Activated naive CD8-positive, alpha-beta T cell (primary cell): ENCODE measurements around the gene MED13L.

Source experiments
- H3K27ac Mint-ChIP-seq: one replicate; pipeline ENCODE4 v1.8.0; 2021; ENCODE audit warnings: mixed read lengths
- H3K27me3 Mint-ChIP-seq: one replicate; pipeline ENCODE4 v1.8.0; 2021; ENCODE audit warnings: mixed read lengths
- H3K36me3 Mint-ChIP-seq: one replicate; pipeline ENCODE4 v1.8.0; 2021; ENCODE audit warnings: mixed read lengths
- H3K4me1 Mint-ChIP-seq: one replicate; pipeline ENCODE4 v1.8.0; 2021; ENCODE audit warnings: low read depth, mixed read lengths
- H3K4me3 Mint-ChIP-seq: one replicate; pipeline ENCODE4 v1.8.0; 2021; ENCODE audit warnings: mild to moderate bottlenecking, mixed read lengths
- H3K9me3 Mint-ChIP-seq: one replicate; pipeline ENCODE4 v1.8.0; 2021; ENCODE audit warnings: low read depth, mixed read lengths

Gene MED13L

GRCh38 chr12:116162071-116162470, 115.4 kb downstream of the MED13L start:
- Mint-ChIP-seq H3K27me3 (no peaks in the 10 kb centered on the region), H3K9me3 (no peaks in the 10 kb centered on the region), H3K27ac (no peak overlapping the region), H3K4me1 (peaks cover 68% of the 10 kb centered on the region), H3K4me3 (no peak overlapping the region), H3K36me3 (no peaks in the 10 kb centered on the region)

GRCh38 chr12:116161588-116161987, 115.9 kb downstream of the MED13L start:
- H3K27ac Mint-ChIP-seq, result no peak overlapping the region
- H3K36me3 Mint-ChIP-seq, result no peaks in the 10 kb centered on the region
- H3K27me3 Mint-ChIP-seq, result no peaks in the 10 kb centered on the region
- H3K4me3 Mint-ChIP-seq, result no peak overlapping the region
- peaks cover 71% of the 10 kb centered on the region for H3K4me1 Mint-ChIP-seq
- H3K9me3 Mint-ChIP-seq, result no peaks in the 10 kb centered on the region

- Mint-ChIP-seq H3K4me1 (peaks cover 68% of the 10 kb centered on the region), H3K9me3 (no peaks in the 10 kb centered on the region), H3K4me3 (no peak overlapping the region), H3K27ac (no peak overlapping the region), H3K27me3 (no peaks in the 10 kb centered on the region), H3K36me3 (no peaks in the 10 kb centered on the region)
Measured at GRCh38 chr12:116160883-116161458, 116.5 kb downstream of the MED13L start.

DNA sequence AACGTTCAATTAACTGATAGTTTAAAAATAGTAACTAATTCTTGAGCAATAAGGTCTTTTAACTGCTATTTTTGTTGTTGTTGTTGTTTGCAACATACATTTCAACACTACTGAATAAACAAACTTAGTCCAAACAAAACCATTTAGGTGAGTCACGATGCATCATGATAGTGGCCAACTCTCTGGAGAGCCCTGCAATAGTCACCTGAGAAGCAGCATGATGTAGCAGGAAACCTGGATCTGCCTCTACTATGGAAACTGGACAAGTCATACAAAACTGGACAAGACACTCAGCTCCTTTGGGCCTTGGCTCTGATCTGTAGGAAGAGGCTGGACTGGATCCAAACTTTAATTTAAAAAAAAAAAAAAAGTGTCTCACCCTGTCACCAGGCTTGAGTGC, 117.3 kb downstream of the MED13L start:
- H3K4me1 Mint-ChIP-seq, result peaks cover 61% of the 10 kb centered on the region
- no peaks in the 10 kb centered on the region for H3K9me3 Mint-ChIP-seq
- no peak overlapping the region for H3K27ac Mint-ChIP-seq
- H3K4me3 Mint-ChIP-seq, result no peak overlapping the region
- H3K27me3 Mint-ChIP-seq, result no peaks in the 10 kb centered on the region
- H3K36me3 Mint-ChIP-seq, result no peaks in the 10 kb centered on the region

DNA sequence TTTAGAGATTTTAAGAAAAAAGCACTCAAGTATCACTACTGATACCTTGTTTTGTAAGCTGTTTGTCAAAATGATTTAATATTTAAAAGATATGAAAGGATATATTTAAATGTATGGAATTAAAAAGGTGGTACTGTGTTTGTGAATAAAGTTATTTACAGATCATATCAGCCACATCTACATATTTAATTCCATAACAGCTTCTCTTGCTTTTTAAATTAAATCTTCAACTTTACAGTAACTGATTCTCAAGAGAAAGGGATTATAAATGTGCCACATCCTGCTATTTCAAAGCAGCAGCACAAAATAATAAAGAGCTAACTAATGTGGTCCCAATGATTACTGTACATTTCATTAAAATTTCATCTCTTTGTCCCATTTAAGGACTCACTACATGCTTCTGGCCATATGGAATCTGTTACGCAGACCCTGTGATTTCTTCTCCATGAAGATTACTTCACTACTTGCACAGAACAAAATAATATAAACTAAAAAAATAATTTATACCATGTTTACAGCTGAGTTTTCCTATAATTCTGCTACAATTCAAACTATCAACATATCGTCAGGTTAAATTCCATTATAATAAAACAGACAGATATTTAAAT, 117.8 kb downstream of the MED13L start:
- no peaks in the 10 kb centered on the region for H3K36me3 Mint-ChIP-seq
- no peak overlapping the region for H3K4me3 Mint-ChIP-seq
- H3K9me3 Mint-ChIP-seq, result no peaks in the 10 kb centered on the region
- H3K27me3 Mint-ChIP-seq, result no peaks in the 10 kb centered on the region
- H3K27ac Mint-ChIP-seq, result no peak overlapping the region
- peaks cover 56% of the 10 kb centered on the region for H3K4me1 Mint-ChIP-seq

GRCh38 chr12:116159175-116159574, 118.3 kb downstream of the MED13L start:
- H3K27ac Mint-ChIP-seq, result no peak overlapping the region
- no peaks in the 10 kb centered on the region for H3K9me3 Mint-ChIP-seq
- H3K36me3 Mint-ChIP-seq, result no peaks in the 10 kb centered on the region
- H3K27me3 Mint-ChIP-seq, result no peaks in the 10 kb centered on the region
- peaks cover 54% of the 10 kb centered on the region for H3K4me1 Mint-ChIP-seq
- no peak overlapping the region for H3K4me3 Mint-ChIP-seq

DNA sequence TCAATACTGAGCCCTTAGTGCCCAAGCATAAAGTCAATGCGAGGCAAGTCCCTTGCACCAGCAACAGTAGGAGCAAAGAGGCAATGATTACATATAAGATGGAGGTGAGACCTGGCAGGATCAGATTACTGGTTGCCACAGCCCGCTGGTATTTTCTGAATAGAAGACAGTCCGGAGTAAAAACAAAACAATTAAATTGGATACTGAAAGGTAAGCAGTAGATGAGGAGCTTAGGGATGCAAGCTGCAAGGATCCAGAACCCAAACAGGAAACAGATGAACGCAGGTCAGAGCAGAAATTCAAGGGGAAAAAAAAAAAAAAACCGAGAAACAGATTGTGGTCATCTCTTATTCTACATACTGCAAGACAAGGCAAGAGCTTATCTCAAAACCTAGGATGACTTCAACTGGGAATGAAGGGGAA, 119.6 kb downstream of the MED13L start:
- H3K9me3 Mint-ChIP-seq, result no peaks in the 10 kb centered on the region
- no peaks in the 10 kb centered on the region for H3K36me3 Mint-ChIP-seq
- H3K4me1 Mint-ChIP-seq, result peaks cover 59% of the 10 kb centered on the region
- H3K4me3 Mint-ChIP-seq, result no peak overlapping the region
- H3K27me3 Mint-ChIP-seq, result no peaks in the 10 kb centered on the region
- H3K27ac Mint-ChIP-seq, result no peak overlapping the region

DNA sequence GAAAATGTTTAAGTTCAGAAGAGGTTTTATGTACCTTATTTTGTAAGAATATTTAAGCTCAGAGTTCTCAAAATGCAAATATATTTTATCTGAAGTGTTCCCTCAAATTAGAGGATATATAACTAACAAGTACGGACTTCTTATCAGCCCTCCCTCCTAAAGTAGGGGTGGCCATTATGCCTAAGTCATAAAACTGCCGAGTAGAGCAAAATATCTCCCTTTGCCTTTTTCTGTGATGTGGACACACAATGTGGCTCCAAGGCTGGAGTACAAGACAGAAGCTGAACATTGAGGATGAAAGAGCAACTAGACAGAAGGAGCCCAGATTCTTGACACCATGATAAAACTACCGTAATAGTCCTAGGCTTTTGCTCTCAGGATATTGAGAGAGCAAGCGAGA, 120.9 kb downstream of the MED13L start:
- H3K4me1 Mint-ChIP-seq, result peaks cover 60% of the 10 kb centered on the region
- no peaks in the 10 kb centered on the region for H3K9me3 Mint-ChIP-seq
- H3K27me3 Mint-ChIP-seq, result no peaks in the 10 kb centered on the region
- no peaks in the 10 kb centered on the region for H3K36me3 Mint-ChIP-seq
- no peak overlapping the region for H3K4me3 Mint-ChIP-seq
- H3K27ac Mint-ChIP-seq, result no peak overlapping the region

DNA sequence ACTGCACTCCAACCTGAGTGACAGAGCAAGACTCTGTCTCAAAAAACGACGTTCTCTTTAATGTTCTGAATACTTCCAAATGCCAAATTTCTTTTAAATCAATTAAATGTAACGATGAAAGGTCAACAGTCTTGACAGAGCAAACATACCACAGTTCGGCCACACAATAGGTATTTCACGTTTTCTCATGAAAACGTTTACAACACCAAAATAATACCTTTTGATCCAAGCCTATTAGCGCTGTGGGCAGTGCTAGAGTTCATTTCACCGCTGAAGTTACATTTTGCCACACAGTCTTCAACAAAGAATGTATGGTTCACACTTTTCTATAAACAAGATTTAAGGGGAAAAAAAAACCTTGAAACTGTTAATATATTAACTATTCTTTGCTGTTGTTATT, 122.1 kb downstream of the MED13L start:
- Mint-ChIP-seq H3K27ac (no peak overlapping the region), H3K9me3 (no peaks in the 10 kb centered on the region), H3K36me3 (no peaks in the 10 kb centered on the region), H3K4me1 (peaks cover 63% of the 10 kb centered on the region), H3K4me3 (no peak overlapping the region), H3K27me3 (no peaks in the 10 kb centered on the region)

GRCh38 chr12:116153983-116154382, 123.5 kb downstream of the MED13L start:
- H3K27me3 Mint-ChIP-seq, result no peaks in the 10 kb centered on the region
- H3K36me3 Mint-ChIP-seq, result no peaks in the 10 kb centered on the region
- H3K27ac Mint-ChIP-seq, result no peak overlapping the region
- H3K4me3 Mint-ChIP-seq, result no peak overlapping the region
- H3K9me3 Mint-ChIP-seq, result no peaks in the 10 kb centered on the region
- peaks cover 70% of the 10 kb centered on the region for H3K4me1 Mint-ChIP-seq

- Mint-ChIP-seq H3K27ac (no peak overlapping the region), H3K9me3 (no peaks in the 10 kb centered on the region), H3K36me3 (no peaks in the 10 kb centered on the region), H3K4me3 (no peak overlapping the region), H3K4me1 (peaks cover 69% of the 10 kb centered on the region), H3K27me3 (no peaks in the 10 kb centered on the region)
Measured at GRCh38 chr12:116153113-116153512, 124.4 kb downstream of the MED13L start.

DNA sequence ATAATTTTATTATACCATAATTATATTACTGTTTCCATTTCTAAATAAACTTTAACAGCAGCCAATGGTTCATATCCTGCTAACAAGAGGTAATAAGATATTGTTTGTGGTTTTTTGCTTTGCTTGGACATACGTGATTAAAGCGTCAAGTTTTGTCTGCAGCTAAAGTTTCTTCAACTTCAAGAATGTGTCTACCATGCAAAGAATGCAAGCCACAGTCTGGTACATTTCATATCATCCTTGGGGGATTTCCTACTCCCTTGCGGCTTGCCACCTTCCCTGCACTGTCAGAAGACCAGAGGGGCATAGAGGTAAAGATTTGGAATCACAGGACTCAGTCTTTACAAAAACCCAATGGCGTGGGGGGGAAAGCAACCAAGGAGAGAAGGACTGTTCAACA, 125.2 kb downstream of the MED13L start:
- H3K4me1 Mint-ChIP-seq, result peaks cover 60% of the 10 kb centered on the region
- H3K9me3 Mint-ChIP-seq, result no peaks in the 10 kb centered on the region
- H3K4me3 Mint-ChIP-seq, result no peak overlapping the region
- H3K36me3 Mint-ChIP-seq, result no peaks in the 10 kb centered on the region
- H3K27ac Mint-ChIP-seq, result no peak overlapping the region
- H3K27me3 Mint-ChIP-seq, result no peaks in the 10 kb centered on the region

DNA sequence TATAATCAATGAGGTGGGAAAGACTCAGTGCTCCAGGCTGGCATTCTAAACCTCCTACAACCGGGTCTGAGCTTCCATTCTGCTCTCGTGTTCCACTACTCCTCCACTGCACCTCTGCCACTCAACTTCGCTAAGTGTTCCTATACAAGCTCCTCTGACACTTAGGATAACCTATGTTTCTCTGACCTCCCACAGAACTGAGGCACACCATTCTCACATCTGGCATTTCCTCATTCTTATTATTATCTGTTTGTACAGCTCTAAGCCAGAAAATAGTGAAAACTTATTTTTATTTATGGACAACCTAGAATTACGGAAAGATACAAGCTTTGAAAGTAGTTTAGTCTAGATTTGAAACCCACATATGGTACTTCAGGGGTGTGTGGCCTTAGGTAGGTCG, 127.0 kb downstream of the MED13L start:
- no peaks in the 10 kb centered on the region for H3K9me3 Mint-ChIP-seq
- H3K4me1 Mint-ChIP-seq, result peaks cover 54% of the 10 kb centered on the region
- no peaks in the 10 kb centered on the region for H3K36me3 Mint-ChIP-seq
- H3K27me3 Mint-ChIP-seq, result no peaks in the 10 kb centered on the region
- H3K4me3 Mint-ChIP-seq, result no peak overlapping the region
- H3K27ac Mint-ChIP-seq, result no peak overlapping the region

DNA sequence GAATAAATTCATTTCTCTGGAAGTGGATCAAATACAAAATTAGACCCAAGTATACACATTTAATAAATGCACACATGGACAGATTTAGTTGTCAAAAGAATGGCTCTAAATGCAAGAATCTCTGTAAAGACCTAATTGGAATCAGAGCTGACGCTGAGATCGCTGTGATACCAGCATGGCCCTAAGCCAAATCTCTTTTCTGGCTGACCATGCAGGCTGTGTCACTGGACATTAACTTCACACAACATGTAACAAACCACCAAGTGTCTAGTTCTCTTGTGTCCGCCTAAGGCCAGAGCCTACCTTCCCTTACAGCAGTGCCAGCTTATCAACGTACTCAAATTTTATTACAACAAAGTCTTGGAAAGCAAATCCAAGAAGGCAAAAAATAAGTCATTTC, 127.5 kb downstream of the MED13L start:
- Mint-ChIP-seq H3K27me3 (no peaks in the 10 kb centered on the region), H3K27ac (no peak overlapping the region), H3K4me3 (no peak overlapping the region), H3K4me1 (peaks cover 56% of the 10 kb centered on the region), H3K9me3 (no peaks in the 10 kb centered on the region), H3K36me3 (no peaks in the 10 kb centered on the region)

GRCh38 chr12:116148844-116149243, 128.6 kb downstream of the MED13L start:
- Mint-ChIP-seq H3K9me3 (no peaks in the 10 kb centered on the region), H3K4me3 (peak overlapping the region; percentile 15), H3K27me3 (no peaks in the 10 kb centered on the region), H3K4me1 (peaks cover 62% of the 10 kb centered on the region), H3K27ac (peak overlapping the region; percentile 30), H3K36me3 (no peaks in the 10 kb centered on the region)

- H3K36me3 Mint-ChIP-seq, result no peaks in the 10 kb centered on the region
- no peaks in the 10 kb centered on the region for H3K9me3 Mint-ChIP-seq
- H3K4me3 Mint-ChIP-seq, result no peak overlapping the region
- no peak overlapping the region for H3K27ac Mint-ChIP-seq
- H3K27me3 Mint-ChIP-seq, result no peaks in the 10 kb centered on the region
- peaks cover 62% of the 10 kb centered on the region for H3K4me1 Mint-ChIP-seq
Measured at GRCh38 chr12:116146386-116146785, 131.1 kb downstream of the MED13L start.
